ENCODE results near the gene GYPC.

DNA sequence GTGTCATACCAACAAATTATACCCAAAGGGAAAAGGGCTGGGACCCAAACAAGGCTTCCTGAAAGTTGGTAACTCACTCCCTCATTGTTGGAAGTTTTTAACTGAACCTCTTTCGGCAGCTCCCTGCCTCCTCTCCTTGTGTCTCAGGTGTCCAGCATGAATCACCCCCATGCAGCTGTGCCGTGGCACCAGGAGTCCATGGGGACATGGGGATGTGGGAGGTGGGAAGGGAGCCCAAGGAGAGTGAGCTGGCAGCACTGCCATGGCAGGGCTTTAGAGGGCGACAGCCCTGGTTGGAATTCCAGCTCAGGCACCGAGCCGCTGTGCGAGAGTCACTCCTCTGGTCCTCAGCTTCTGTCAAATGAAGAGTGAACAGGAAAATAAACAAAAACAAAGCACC is 12.5 kb upstream of the GYPC start:
- TF ChIP-seq POLR2A (IDR thresholded peaks at IDR 0.05; ENCODE audit: low read depth, low read length), result no peak
- no peak for TF ChIP-seq RAD21 (IDR thresholded peaks at IDR 0.05; ENCODE audit: low read length)
- TF ChIP-seq, protein P1, sequence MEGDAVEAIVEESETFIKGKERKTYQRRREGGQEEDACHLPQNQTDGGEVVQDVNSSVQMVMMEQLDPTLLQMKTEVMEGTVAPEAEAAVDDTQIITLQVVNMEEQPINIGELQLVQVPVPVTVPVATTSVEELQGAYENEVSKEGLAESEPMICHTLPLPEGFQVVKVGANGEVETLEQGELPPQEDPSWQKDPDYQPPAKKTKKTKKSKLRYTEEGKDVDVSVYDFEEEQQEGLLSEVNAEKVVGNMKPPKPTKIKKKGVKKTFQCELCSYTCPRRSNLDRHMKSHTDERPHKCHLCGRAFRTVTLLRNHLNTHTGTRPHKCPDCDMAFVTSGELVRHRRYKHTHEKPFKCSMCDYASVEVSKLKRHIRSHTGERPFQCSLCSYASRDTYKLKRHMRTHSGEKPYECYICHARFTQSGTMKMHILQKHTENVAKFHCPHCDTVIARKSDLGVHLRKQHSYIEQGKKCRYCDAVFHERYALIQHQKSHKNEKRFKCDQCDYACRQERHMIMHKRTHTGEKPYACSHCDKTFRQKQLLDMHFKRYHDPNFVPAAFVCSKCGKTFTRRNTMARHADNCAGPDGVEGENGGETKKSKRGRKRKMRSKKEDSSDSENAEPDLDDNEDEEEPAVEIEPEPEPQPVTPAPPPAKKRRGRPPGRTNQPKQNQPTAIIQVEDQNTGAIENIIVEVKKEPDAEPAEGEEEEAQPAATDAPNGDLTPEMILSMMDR (conservative IDR thresholded peaks at IDR 0.05; ENCODE audit: low read depth, low read length), result no peak
- TF ChIP-seq MXI1 (IDR thresholded peaks at IDR 0.05; ENCODE audit: borderline replicate concordance, low read depth, low read length), result no peak
- TF ChIP-seq SMC3 (IDR thresholded peaks at IDR 0.05; ENCODE audit: low read depth, low read length), result no peak
- TF ChIP-seq CHD1 (IDR thresholded peaks at IDR 0.05; ENCODE audit: low read depth, low read length), result no peak
- no peak for TF ChIP-seq MAZ (IDR thresholded peaks at IDR 0.05; ENCODE audit: borderline replicate concordance, low read depth, low read length)
- no peak for TF ChIP-seq RFX5 (IDR thresholded peaks at IDR 0.05; ENCODE audit: low read depth, low read length)
- no peak for TF ChIP-seq MAFK (IDR thresholded peaks at IDR 0.05; ENCODE audit: low read depth, low read length)
- TF ChIP-seq FOS (IDR thresholded peaks at IDR 0.05; ENCODE audit: low read depth, low read length), result no peak
- no peak for TF ChIP-seq BHLHE40 (IDR thresholded peaks at IDR 0.05; ENCODE audit: low read depth, low read length)
- TF ChIP-seq CEBPB (IDR thresholded peaks at IDR 0.05; ENCODE audit: low read depth, low read length), result no peak
- no peak for TF ChIP-seq ELK1 (IDR thresholded peaks at IDR 0.05; ENCODE audit: borderline replicate concordance, low read depth, low read length)
